ENCODE results near the gene PBX3. TPM values are rescaled to one million over a fixed set of nuclear protein-coding genes. Genes with fewer than 3 reads are reported as not detected.

The PBX3 gene
- total and polyA plus RNA-seq, 7 donors: 4.2 to 12.7 (median 6.6) TPM

DNA sequence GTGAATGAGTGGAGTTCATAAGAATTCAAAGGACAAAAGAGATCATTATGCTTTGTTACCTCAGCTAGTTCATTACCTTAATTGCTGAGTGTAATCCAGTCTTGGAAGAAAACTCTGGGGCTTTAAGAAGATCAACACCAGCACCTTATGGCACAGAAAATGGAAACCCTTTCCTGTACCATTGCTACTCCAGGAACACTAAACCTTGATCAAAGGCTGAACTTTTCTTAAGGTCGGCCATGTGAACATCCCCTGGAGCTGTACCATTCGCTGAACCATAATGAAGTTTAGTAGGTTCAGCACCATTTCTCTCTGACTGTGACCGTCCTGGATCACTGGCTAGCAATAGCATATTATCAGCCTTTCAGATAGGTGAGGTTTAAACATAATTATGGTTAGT is 97.4 kb downstream of the PBX3 start:
- Histone ChIP-seq H3K27me3 (ENCODE audit: insufficient read depth in 3 of 3, low read length in 2 of 3) (no peaks in the 10 kb centered on the region), H3K4me3 (no peak overlapping the region), H3K36me3 (ENCODE audit: insufficient read depth in 1 of 2, low read depth in 1 of 2) (no peaks in the 10 kb centered on the region), H3K27ac (no peak overlapping the region), H3K9me3 (no peaks in the 10 kb centered on the region), H3K4me1 (no peaks in the 10 kb centered on the region)
- intact Hi-C loops (cut with DNase I): no loop called here
- 90 to 97% (median 91%) methylated on average over 3 of the region's 3 CpGs for WGBS, 3 donors
- no peak for ATAC-seq
- no peak for DNase-seq
- TF ChIP-seq, protein P1, sequence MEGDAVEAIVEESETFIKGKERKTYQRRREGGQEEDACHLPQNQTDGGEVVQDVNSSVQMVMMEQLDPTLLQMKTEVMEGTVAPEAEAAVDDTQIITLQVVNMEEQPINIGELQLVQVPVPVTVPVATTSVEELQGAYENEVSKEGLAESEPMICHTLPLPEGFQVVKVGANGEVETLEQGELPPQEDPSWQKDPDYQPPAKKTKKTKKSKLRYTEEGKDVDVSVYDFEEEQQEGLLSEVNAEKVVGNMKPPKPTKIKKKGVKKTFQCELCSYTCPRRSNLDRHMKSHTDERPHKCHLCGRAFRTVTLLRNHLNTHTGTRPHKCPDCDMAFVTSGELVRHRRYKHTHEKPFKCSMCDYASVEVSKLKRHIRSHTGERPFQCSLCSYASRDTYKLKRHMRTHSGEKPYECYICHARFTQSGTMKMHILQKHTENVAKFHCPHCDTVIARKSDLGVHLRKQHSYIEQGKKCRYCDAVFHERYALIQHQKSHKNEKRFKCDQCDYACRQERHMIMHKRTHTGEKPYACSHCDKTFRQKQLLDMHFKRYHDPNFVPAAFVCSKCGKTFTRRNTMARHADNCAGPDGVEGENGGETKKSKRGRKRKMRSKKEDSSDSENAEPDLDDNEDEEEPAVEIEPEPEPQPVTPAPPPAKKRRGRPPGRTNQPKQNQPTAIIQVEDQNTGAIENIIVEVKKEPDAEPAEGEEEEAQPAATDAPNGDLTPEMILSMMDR (IDR thresholded peaks at IDR 0.05): no peak

DNA sequence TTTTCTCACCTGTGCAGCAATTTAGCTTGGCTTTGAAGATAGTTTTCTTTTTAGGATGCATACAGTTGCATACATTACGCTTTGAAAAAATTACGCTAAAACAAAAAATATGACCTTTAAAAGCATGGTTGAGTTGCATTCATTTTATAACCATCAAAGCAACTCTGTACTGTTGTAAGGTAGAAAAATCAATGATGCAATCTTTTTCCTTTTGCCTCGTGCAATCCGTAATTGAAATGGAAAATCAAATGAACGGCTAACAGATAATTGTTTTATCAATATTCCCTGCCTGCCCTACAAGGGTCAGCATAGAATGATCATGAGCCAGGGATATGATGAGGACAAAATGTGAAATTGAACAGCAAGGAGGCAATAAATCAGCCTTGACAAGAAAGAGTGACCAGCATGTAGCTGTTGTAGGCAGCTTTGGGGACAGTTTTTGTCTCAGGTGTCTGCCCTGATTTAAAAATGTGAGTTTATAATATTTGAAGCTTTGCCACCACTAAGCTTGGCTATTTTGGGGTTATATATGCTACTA is 98.2 kb downstream of the PBX3 start:
- WGBS, 3 donors: 96 to 98% (median 96%) methylated on average over 5 of the region's 5 CpGs
- DNase-seq (no peak), ATAC-seq (no peak)
- Histone ChIP-seq H3K9me3 (no peaks in the 10 kb centered on the region), H3K4me1 (no peaks in the 10 kb centered on the region), H3K27ac (no peak overlapping the region), H3K36me3 (ENCODE audit: insufficient read depth in 1 of 2, low read depth in 1 of 2) (no peaks in the 10 kb centered on the region), H3K4me3 (no peak overlapping the region), H3K27me3 (ENCODE audit: insufficient read depth in 3 of 3, low read length in 2 of 3) (no peaks in the 10 kb centered on the region)
- intact Hi-C loops (cut with DNase I): no loop called here
- TF ChIP-seq, protein P1 (IDR thresholded peaks at IDR 0.05): no peak

DNA sequence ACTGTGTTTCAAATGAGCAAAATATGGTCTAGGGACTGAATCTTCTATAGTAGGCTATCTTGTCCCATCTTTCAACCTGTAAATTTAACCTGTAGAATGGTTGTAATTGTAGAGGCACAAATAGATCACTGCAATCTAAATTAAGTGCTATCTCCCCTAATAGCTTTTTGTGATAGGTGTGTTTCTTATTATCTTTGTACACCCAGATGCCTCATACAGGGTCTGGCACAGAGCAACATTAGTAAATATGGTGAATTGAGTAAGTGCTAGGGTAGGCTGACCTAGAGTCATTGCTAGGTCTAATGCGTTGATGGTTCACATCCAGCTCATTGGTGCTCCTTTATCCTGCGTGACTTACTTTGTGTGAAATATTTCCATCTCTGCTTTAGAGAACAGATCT is 100.6 kb downstream of the PBX3 start:
- Histone ChIP-seq H3K9me3 (no peaks in the 10 kb centered on the region), H3K27me3 (ENCODE audit: insufficient read depth in 3 of 3, low read length in 2 of 3) (no peaks in the 10 kb centered on the region), H3K36me3 (ENCODE audit: insufficient read depth in 1 of 2, low read depth in 1 of 2) (no peaks in the 10 kb centered on the region), H3K27ac (no peak overlapping the region), H3K4me1 (no peaks in the 10 kb centered on the region), H3K4me3 (no peak overlapping the region)
- intact Hi-C loops (cut with DNase I): no loop called here
- DNase-seq (no peak), ATAC-seq (no peak)
- WGBS, 3 donors: 80 to 100% (median 96%) methylated on average over 2 of the region's 2 CpGs
- TF ChIP-seq, protein P1 (IDR thresholded peaks at IDR 0.05): no peak

DNA sequence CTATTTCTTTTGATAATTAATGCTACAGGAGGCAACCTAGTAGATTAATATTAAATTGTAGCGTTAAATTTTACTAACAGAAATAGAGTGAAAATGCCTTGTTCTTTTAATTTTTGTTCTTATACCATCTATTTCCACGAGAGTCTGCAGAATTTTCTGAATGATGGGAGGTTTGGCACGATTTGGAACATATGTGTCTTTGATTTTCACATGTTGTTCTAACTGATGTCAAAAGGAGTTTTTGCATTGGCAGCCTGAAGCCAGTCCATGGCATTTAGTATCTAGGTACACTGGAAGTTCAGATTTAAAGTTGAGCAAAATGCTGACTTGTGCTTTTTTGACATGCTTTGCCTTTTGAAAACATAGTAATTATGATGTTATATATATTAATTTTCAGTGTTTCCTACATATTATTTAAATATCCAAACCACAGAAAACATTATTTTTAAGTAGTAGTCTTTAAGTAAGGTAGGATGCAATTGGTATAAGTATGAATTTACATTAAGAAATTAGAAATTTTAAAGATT is 103.0 kb downstream of the PBX3 start:
- Histone ChIP-seq H3K27ac (no peak overlapping the region), H3K9me3 (no peaks in the 10 kb centered on the region), H3K36me3 (ENCODE audit: insufficient read depth in 1 of 2, low read depth in 1 of 2) (no peaks in the 10 kb centered on the region), H3K4me1 (no peaks in the 10 kb centered on the region), H3K4me3 (no peak overlapping the region), H3K27me3 (ENCODE audit: insufficient read depth in 3 of 3, low read length in 2 of 3) (no peaks in the 10 kb centered on the region)
- ATAC-seq (no peak), DNase-seq (no peak)
- TF ChIP-seq, protein P1 (IDR thresholded peaks at IDR 0.05): no peak
- intact Hi-C loops (cut with DNase I): no loop called here
- 89 to 94% (median 89%) methylated on average over 3 of the region's 3 CpGs for WGBS, 3 donors

GRCh38 chr9:125850763-125851162 is 103.6 kb downstream of the PBX3 start:
- WGBS, 3 donors: 58 to 83% (median 63%) methylated on average over 1 of the region's 1 CpG
- no peak for ATAC-seq
- intact Hi-C loops (cut with DNase I): no loop called here

More at GRCh38 chr9:125850763-125851162, 103.6 kb downstream of the PBX3 start:
- Histone ChIP-seq H3K9me3 (no peaks in the 10 kb centered on the region), H3K4me3 (no peak overlapping the region), H3K27me3 (ENCODE audit: insufficient read depth in 3 of 3, low read length in 2 of 3) (no peaks in the 10 kb centered on the region), H3K4me1 (no peaks in the 10 kb centered on the region), H3K27ac (no peak overlapping the region), H3K36me3 (ENCODE audit: insufficient read depth in 1 of 2, low read depth in 1 of 2) (no peaks in the 10 kb centered on the region)
- TF ChIP-seq, protein P1 (IDR thresholded peaks at IDR 0.05): no peak
- no peak for DNase-seq

Data from psoas muscle (tissue), 8 donors.